ENCODE data around the gene MFAP1. TPM values are rescaled to one million over a fixed set of nuclear protein-coding genes. Genes with fewer than 3 reads are reported as not detected.
"Not testable (repeated sequence)": the region's sequence is repeated elsewhere in the genome, so short reads cannot be mapped to it uniquely, and the experiment has no call there.

The MFAP1 gene
- total RNA-seq, 3 donors from 2014 or later, result 14.4 to 26.3 (median 15.7) TPM

DNA sequence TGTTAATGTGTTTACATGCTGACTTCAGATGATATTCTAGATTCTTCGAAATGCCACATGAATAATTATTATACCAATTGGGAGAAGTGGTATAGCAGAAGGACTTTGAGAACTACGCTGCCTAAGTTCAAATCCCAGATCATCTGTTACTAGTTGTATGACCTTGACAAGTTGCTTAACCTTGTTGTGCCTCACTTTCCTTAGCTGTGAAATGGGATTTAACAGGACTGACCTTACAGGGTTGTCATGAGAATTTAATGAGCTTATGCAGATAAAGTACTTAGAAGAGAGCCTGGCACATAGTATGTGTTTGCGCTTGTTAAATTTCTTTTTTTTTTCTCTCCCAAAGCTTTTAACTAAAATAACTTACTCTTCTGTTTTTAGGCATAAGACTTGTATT lies 26.8 kb upstream of the MFAP1 start:
- no peaks in the 10 kb centered on the region for H3K4me1 ChIP-seq
- no peak overlapping the region for H3K27ac ChIP-seq
- H3K27me3 ChIP-seq, result no peaks in the 10 kb centered on the region
- intact Hi-C loops (cut with DNase I; ENCODE audit: low total_unique reads), result no loop called here
- no peaks in the 10 kb centered on the region for H3K9me3 ChIP-seq
- DNase-seq (ENCODE audit: low spot score in 2 of 2), result no peak
- no peaks in the 10 kb centered on the region for H3K36me3 ChIP-seq
- TF ChIP-seq POLR2A (IDR thresholded peaks at IDR 0.05), result no peak
- TF ChIP-seq, protein P1, sequence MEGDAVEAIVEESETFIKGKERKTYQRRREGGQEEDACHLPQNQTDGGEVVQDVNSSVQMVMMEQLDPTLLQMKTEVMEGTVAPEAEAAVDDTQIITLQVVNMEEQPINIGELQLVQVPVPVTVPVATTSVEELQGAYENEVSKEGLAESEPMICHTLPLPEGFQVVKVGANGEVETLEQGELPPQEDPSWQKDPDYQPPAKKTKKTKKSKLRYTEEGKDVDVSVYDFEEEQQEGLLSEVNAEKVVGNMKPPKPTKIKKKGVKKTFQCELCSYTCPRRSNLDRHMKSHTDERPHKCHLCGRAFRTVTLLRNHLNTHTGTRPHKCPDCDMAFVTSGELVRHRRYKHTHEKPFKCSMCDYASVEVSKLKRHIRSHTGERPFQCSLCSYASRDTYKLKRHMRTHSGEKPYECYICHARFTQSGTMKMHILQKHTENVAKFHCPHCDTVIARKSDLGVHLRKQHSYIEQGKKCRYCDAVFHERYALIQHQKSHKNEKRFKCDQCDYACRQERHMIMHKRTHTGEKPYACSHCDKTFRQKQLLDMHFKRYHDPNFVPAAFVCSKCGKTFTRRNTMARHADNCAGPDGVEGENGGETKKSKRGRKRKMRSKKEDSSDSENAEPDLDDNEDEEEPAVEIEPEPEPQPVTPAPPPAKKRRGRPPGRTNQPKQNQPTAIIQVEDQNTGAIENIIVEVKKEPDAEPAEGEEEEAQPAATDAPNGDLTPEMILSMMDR (IDR thresholded peaks at IDR 0.05), result no peak
- TF ChIP-seq POLR2AphosphoS5 (IDR thresholded peaks at IDR 0.05), result no peak
- H3K4me3 ChIP-seq, result no peak overlapping the region

DNA sequence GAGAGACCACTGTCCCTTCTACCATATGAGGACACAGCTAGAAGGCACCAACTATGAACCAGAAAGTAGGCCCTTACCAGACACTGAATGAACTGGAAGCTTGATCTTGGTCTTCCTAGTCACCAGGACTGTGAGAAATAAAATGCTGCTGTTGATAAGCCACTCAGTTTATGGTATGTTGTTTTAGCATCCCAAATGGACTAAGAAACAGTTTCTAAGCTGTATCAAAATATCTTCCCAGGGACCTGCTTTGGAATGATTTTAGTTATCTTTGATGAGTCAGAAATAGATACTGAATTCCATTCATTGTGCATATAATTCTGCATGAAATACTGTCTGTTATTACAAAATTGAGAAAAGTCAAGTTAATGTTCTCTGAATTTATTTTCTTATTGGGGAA lies 20.9 kb upstream of the MFAP1 start:
- intact Hi-C loops (cut with DNase I; ENCODE audit: low total_unique reads), result no loop called here
- no peak for TF ChIP-seq POLR2A (IDR thresholded peaks at IDR 0.05)
- H3K4me3 ChIP-seq, result no peak overlapping the region

DNA sequence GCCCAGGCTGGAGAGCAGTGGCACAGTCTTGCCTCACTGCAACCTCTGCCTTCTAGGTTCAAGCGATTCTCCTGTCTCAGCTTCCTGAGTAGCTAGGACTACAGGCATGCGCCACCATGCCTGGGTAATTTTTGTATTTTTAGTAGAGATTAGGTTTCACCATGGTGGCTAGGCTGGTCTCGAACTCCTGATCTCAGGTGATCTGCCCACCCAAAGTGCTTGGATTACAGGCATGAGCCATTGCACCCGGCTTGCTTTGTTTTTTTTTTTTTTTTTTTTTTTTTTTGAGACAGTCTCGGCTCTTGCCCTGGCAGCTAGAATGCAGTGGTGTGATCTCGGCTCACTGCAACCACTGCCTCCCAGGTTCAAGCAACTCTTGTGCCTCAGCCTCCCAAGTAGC lies 8.0 kb upstream of the MFAP1 start:
- intact Hi-C loops (cut with DNase I; ENCODE audit: low total_unique reads); H3K9me3 ChIP-seq; H3K4me3 ChIP-seq; H3K4me1 ChIP-seq; DNase-seq (ENCODE audit: low spot score in 2 of 2); H3K27ac ChIP-seq; H3K27me3 ChIP-seq; H3K36me3 ChIP-seq: not testable (repeated sequence)

More for the DNA sequence above, 20.9 kb upstream of the MFAP1 start:
- Histone ChIP-seq H3K9me3 (no peaks in the 10 kb centered on the region), H3K27ac (no peak overlapping the region), H3K36me3 (no peaks in the 10 kb centered on the region), H3K4me1 (no peaks in the 10 kb centered on the region), H3K27me3 (no peaks in the 10 kb centered on the region)
- no peak for DNase-seq (ENCODE audit: low spot score in 2 of 2)

DNA sequence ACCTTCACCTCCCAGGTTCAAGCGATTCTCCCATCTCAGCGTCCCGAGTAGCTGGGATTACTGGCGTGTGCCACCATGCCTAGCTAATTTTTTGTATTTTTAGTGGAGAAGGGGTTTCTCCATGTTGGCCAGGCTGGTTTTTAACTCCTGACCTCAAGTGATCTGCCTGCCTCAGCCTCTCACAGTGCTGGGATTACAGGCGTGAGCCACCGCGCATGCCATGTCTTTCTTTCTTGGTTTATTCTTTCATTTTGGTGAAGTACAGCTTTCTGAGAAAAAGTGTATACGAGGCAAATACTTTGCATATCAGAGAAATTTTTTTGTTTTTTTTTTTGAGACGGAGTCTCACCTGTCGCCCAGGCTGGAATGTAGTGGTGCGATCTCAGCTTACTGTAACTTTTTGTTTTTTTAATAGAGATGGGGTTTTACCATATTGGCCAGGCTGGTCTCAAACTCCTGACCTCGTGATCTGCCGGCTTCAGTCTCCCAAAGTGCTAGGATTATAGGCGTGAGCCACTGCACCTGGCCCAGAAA lies 7.1 kb upstream of the MFAP1 start:
- intact Hi-C loops (cut with DNase I; ENCODE audit: low total_unique reads); H3K4me3 ChIP-seq; H3K4me1 ChIP-seq; H3K36me3 ChIP-seq; H3K27me3 ChIP-seq; DNase-seq (ENCODE audit: low spot score in 2 of 2); H3K27ac ChIP-seq; H3K9me3 ChIP-seq: not testable (repeated sequence)

DNA sequence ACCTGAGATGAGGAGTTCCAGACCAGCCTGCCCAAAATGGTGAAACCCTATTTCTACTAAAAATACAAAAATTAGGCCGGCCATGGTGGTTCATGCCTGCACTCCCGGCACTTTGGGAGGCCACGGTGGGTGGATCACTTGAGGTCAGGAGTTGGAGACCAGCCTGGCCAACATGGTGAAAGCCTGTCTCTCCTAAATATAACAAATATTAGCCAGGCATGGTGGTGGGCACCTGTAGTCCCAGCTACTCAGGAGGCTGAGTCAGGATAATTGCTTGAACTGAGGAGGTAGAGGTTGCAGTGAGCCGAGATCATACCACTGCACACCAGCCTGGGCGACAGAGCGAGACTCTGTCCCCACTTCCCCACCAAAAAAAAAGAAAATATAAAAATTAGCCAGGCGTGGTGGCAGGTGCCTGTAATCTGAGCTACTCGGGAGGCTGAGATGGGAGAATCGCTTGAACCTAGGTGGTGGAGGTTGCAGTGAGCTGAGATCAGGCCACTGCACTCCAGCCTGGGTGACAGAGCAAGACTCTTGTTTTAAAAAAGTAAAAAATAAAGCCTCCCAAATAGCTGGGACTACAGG lies 6.3 kb upstream of the MFAP1 start:
- intact Hi-C loops (cut with DNase I; ENCODE audit: low total_unique reads); H3K27ac ChIP-seq; H3K4me1 ChIP-seq; H3K4me3 ChIP-seq; H3K36me3 ChIP-seq; H3K9me3 ChIP-seq; H3K27me3 ChIP-seq: not testable (repeated sequence)
- DNase-seq (ENCODE audit: low spot score in 2 of 2), result peak in 1 of 2 donors; percentile 3

DNA sequence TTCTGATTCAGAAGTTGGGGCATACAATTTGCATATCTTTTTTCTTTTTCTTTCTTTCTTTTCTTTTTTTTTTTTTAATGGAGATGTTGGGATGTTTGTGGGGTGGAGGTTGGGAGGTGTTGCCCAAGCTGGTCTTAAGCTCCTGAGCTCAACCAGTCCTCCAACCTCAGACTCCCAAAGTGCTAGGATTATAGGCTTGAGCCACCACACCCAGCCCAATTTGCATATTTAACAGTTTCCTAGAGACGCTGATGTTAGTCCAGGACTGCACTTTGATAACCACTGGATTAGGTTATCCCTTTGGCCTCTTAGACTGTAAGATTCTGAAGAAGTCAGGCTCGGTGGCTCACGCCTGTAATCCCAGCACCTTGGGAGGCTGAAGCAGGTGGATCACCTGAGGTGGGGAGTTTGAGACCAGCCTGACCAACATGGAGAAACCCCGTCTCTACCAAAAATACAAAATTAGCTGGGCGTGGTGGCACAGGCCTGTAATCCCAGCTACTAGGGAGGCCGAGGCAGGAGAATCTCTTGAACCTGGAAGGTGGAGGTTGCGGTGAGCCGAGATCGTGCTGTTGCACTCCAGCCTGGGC lies 5.6 kb upstream of the MFAP1 start:
- H3K27ac ChIP-seq; H3K36me3 ChIP-seq; H3K9me3 ChIP-seq; H3K27me3 ChIP-seq; intact Hi-C loops (cut with DNase I; ENCODE audit: low total_unique reads); H3K4me1 ChIP-seq; H3K4me3 ChIP-seq: not testable (repeated sequence)
- peak in 1 of 2 donors; percentile 11 for DNase-seq (ENCODE audit: low spot score in 2 of 2)

DNA sequence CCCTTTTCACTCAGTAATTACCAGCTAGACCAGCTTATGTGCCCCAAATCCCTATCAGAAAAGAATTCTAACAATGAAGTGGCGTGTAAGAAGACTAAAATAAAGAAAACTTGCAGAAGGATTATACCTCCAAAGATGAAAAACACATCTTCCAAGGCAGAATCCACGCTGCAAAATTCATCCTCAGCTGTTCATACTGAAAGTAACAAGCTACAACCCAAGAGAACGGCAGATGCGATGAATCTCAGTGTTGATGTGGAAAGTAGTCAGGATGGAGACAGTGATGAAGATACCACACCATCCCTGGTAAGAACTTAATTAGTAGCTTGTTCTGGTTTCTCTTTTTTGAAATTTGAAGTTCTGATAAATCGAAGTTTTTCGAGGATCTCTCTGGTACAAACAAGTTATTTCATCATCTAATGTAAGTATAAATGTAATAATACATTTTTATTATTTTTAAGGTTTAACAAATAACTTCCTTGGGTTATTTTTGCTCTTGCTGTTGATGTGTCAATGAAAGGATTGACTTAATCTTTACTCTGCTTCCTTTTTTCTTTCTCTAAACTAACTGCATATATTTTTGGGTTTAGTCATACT lies 3.7 kb upstream of the MFAP1 start:
- Histone ChIP-seq H3K4me3 (peak overlapping the region in 2 of 3 donors; percentile 58 to 66), H3K27me3 (no peaks in the 10 kb centered on the region), H3K4me1 (peaks cover 0 to 5% of the 10 kb centered on the region in 2 donors), H3K27ac (peak overlapping the region in 1 of 2 donors; percentile 70), H3K9me3 (no peaks in the 10 kb centered on the region), H3K36me3 (no peaks in the 10 kb centered on the region)
- intact Hi-C loops (cut with DNase I; ENCODE audit: low total_unique reads), result no loop called here
- TF ChIP-seq, protein P1 (IDR thresholded peaks at IDR 0.05), result no peak
- TF ChIP-seq POLR2A (IDR thresholded peaks at IDR 0.05) (no peak), POLR2AphosphoS5 (IDR thresholded peaks at IDR 0.05) (no peak)
- DNase-seq (ENCODE audit: low spot score in 2 of 2), result no peak
